ENCODE data around the gene PRKAB2. TPM values are rescaled to one million over a fixed set of nuclear protein-coding genes. Genes with fewer than 3 reads are reported as not detected.

PRKAB2 gene
- total and polyA plus RNA-seq, 9 of the 15 experiments (the other 6 are each of a cell fraction or from before 2014, with no cell fraction given) = 2.3 to 20.8 (median 7.9) TPM

DNA sequence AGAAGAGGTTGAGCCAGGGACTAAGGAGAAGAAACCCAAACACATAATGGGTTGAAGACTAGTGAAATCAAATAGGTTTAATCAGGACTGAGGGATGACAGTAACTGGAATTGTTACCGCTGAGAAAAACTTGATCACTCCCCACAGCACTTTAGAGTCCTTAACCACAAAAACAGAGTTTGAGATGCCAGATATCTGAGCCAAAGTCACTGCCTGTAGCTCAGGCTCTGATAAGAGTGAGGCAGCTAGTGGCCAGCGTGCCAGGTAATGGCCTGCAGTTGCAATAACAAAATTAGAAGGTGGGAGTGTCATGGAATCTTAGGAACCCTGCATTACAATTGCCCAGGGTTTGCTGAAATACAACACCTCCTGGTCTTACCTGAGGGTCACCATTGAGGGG lies 48.0 kb downstream of the PRKAB2 start:
- no peaks in the 10 kb centered on the region for H3K36me3 ChIP-seq (ENCODE audit: control insufficient read depth, insufficient read depth, low read length)
- no peaks in the 10 kb centered on the region; the same call in 1 of the 2 replicates for H4K20me1 ChIP-seq (replicated peaks; ENCODE audit: control insufficient read depth, insufficient read depth, low read length)
- CTCF ChIA-PET (ENCODE audit: low intra/inter-chr PET ratio) = no interaction called here
- no peaks in the 10 kb centered on the region for H3K79me2 ChIP-seq (ENCODE audit: control insufficient read depth, insufficient read depth, low read length)
- no peak overlapping the region for H3K9ac ChIP-seq (ENCODE audit: insufficient read depth in 1 of 2, low read depth in 2 of 2, low read length in 2 of 2)
- H3K4me1 ChIP-seq (replicated peaks in 1 of 2; ENCODE audit: control insufficient read depth in 2 of 2, insufficient read depth in 2 of 2, low read length in 2 of 2) = no peaks in the 10 kb centered on the region; a peak in 1 of 5 replicates
- H3K4me3 ChIP-seq = no peak overlapping the region
- POLR2A ChIA-PET = interaction anchor here (1.5 kb wide), 1 partner anchor 40 kb away, joined by 6 read pairs; no protein-coding TSS in a partner anchor
- in situ Hi-C loops (cut with MboI) (no loop called here), intact Hi-C loops (cut with micrococcal nuclease) (no loop called here)
- DNase-seq (ENCODE audit: extremely low read depth in 1 of 4, low spot score in 3 of 4) (peak in 1 of 4 experiments; percentile 13), ATAC-seq (no peak), FAIRE-seq (no peak)
- no peaks in the 10 kb centered on the region for H3K9me1 ChIP-seq (ENCODE audit: control insufficient read depth, insufficient read depth, low read length)
- no peak overlapping the region for H2AFZ ChIP-seq (ENCODE audit: low read depth, low read length)
- no TSS peak for BruUV-seq (replicated peaks)
- no peak overlapping the region for H3K4me2 ChIP-seq (ENCODE audit: insufficient read depth, low read length)
- no peaks in the 10 kb centered on the region for H3K9me3 ChIP-seq (replicated peaks; ENCODE audit: control insufficient read depth, insufficient read depth, low read depth, low read length)
- peaks cover 2 to 11% of the 10 kb centered on the region in 2 experiments; a peak in 4 of 5 replicates for H3K27me3 ChIP-seq (ENCODE audit: control insufficient read depth in 2 of 2, insufficient read depth in 2 of 2, low read length in 2 of 2)
- WGBS (ENCODE audit: insufficient coverage, low coverage, missing lambda C conversion rate) = 0% methylated on average over 2 of the region's 2 CpGs
- no peak overlapping the region for H3K27ac ChIP-seq (ENCODE audit: extremely low read depth, low read depth, low read length)
- TF ChIP-seq CBFA2T3 (IDR thresholded peaks at IDR 0.05) (peak; percentile 14; the same call in 1 of the 2 replicates), ZNF239 (CRISPR knock-in tag; IDR thresholded peaks at IDR 0.05) (peak; percentile 85), NCOR1 (IDR thresholded peaks at IDR 0.05) (no peak), COPS2 (conservative IDR thresholded peaks at IDR 0.05) (no peak), ARID2 (IDR thresholded peaks at IDR 0.05) (no peak), DIDO1 (tag; IDR thresholded peaks at IDR 0.05; ENCODE audit: low read depth) (no peak), TSC22D4 (tag; IDR thresholded peaks at IDR 0.05) (no peak)
- TF ChIP-seq, protein P1, sequence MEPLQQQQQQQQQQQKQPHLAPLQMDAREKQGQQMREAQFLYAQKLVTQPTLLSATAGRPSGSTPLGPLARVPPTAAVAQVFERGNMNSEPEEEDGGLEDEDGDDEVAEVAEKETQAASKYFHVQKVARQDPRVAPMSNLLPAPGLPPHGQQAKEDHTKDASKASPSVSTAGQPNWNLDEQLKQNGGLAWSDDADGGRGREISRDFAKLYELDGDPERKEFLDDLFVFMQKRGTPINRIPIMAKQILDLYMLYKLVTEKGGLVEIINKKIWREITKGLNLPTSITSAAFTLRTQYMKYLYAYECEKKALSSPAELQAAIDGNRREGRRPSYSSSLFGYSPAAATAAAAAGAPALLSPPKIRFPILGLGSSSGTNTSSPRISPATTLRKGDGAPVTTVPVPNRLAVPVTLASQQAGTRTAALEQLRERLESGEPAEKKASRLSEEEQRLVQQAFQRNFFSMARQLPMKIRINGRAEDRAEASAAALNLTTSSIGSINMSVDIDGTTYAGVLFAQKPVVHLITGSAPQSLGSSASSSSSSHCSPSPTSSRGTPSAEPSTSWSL (CRISPR knock-in tag; IDR thresholded peaks at IDR 0.05; ENCODE audit: borderline replicate concordance) = no peak
